Measurements from ENCODE around the gene SLC41A3. TPM values are rescaled to one million over a fixed set of nuclear protein-coding genes. Genes with fewer than 3 reads are reported as not detected.
"Not testable (repeated sequence)": the region's sequence is repeated elsewhere in the genome, so short reads cannot be mapped to it uniquely, and the experiment has no call there.

Gene SLC41A3
- total RNA-seq, 1 donor from 2014 or later: 58.8 TPM

GRCh38 chr3:126106336-126107202 lies 22.6 kb upstream of the SLC41A3 start:
- no peak for DNase-seq (ENCODE audit: low read depth, low spot score)

- no peak for DNase-seq (ENCODE audit: low read depth, low spot score)
These were observed 21.8 kb upstream of the SLC41A3 start for GRCh38 chr3:126105691-126106187.

GRCh38 chr3:126104742-126105605 lies 21.1 kb upstream of the SLC41A3 start:
- no peak for DNase-seq (ENCODE audit: low read depth, low spot score)

- DNase-seq (ENCODE audit: low read depth, low spot score): no peak
These were observed 20.2 kb upstream of the SLC41A3 start for GRCh38 chr3:126104028-126104635.

- no peak for DNase-seq (ENCODE audit: low read depth, low spot score)
These were observed 19.4 kb upstream of the SLC41A3 start for GRCh38 chr3:126103121-126104027.

GRCh38 chr3:126102530-126102951 lies 18.6 kb upstream of the SLC41A3 start:
- DNase-seq (ENCODE audit: low read depth, low spot score): no peak

- DNase-seq (ENCODE audit: low read depth, low spot score): no peak
These were observed 18.1 kb upstream of the SLC41A3 start for GRCh38 chr3:126102011-126102410.

GRCh38 chr3:126101521-126101982 lies 17.6 kb upstream of the SLC41A3 start:
- no peak for DNase-seq (ENCODE audit: low read depth, low spot score)

- DNase-seq (ENCODE audit: low read depth, low spot score): no peak
These were observed 16.8 kb upstream of the SLC41A3 start for GRCh38 chr3:126100634-126101301.

GRCh38 chr3:126100269-126100633 lies 16.3 kb upstream of the SLC41A3 start:
- no peak for DNase-seq (ENCODE audit: low read depth, low spot score)

GRCh38 chr3:126098391-126098858 lies 14.5 kb upstream of the SLC41A3 start:
- no peak for DNase-seq (ENCODE audit: low read depth, low spot score)

- no peak for DNase-seq (ENCODE audit: low read depth, low spot score)
These were observed 13.9 kb upstream of the SLC41A3 start for GRCh38 chr3:126097801-126098200.

- DNase-seq (ENCODE audit: low read depth, low spot score): not testable (repeated sequence)
These were observed 12.3 kb upstream of the SLC41A3 start for GRCh38 chr3:126096274-126096673.

- not testable (repeated sequence) for DNase-seq (ENCODE audit: low read depth, low spot score)
These were observed 8.2 kb upstream of the SLC41A3 start for GRCh38 chr3:126092128-126092527.

GRCh38 chr3:126087552-126088175 lies 3.7 kb upstream of the SLC41A3 start:
- no peak for DNase-seq (ENCODE audit: low read depth, low spot score)

GRCh38 chr3:126085841-126086240 lies 1.9 kb upstream of the SLC41A3 start:
- no peak for DNase-seq (ENCODE audit: low read depth, low spot score)

- DNase-seq (ENCODE audit: low read depth, low spot score): no peak
These were observed 1.4 kb upstream of the SLC41A3 start for GRCh38 chr3:126085276-126085675.

- no peak for DNase-seq (ENCODE audit: low read depth, low spot score)
These were observed 850 bp upstream of the SLC41A3 start for GRCh38 chr3:126084768-126085180.

- no peak for DNase-seq (ENCODE audit: low read depth, low spot score)
These were observed 412 bp downstream of the SLC41A3 start for GRCh38 chr3:126083511-126083912.

GRCh38 chr3:126083138-126083445 lies 832 bp downstream of the SLC41A3 start:
- DNase-seq (ENCODE audit: low read depth, low spot score): no peak

Data from pulmonary artery endothelial cell (primary cell).